SK-N-SH (cell line): Measurements from ENCODE around the gene SLC40A1. TPM values are rescaled to one million over a fixed set of nuclear protein-coding genes. Genes with fewer than 3 reads are reported as not detected.

Experiments
- CTCF ChIA-PET: fragments of 300-600, 350-600 bp; formaldehyde crosslinking; extraction: SDS; loops from one replicate; lab custom pipeline; 2021; lab: Yijun Ruan, JAX
- POLR2A ChIA-PET: fragments of 350-600 bp; sonication (Branson Sonifier 250); formaldehyde crosslinking; extraction: SDS; loops from one replicate; lab custom pipeline; 2020; ENCODE audit warnings: antibody characterized with exemption, inconsistent platforms; lab: Yijun Ruan, JAX
- DNase-seq: peaks from one replicate; pipeline ENCODE4 v3.0.0; 2012
- H2AFZ ChIP-seq: fragments of 200-600 bp; sonication (generic); 2 replicates; pipeline ENCODE4 v1.8.1; 2016; ENCODE audit warnings: antibody characterized with exemption, mild to moderate bottlenecking, low read depth
- H3F3A ChIP-seq: fragments of 200-600 bp; sonication (generic); replicated peaks from 2 replicates; pipeline ENCODE3; 2016; ENCODE audit warnings: antibody characterized with exemption, mild to moderate bottlenecking; ENCODE audit not compliant: insufficient read depth
- H3K27ac ChIP-seq, 2 experiments: fragments of 200-500 bp in 1 of 2; fragments of 200-600 bp in 1 of 2; sonication (Bioruptor generic) in 1 of 2; sonication (generic), shearing (Covaris generic) in 1 of 2; 2 replicates each; pipeline versions ENCODE4 v1.5.1 to v1.6.1; 2014 to 2016; ENCODE audit warnings: low read depth in 2 of 2, inconsistent platforms in 1 of 2, low read length in 1 of 2, mild to moderate bottlenecking in 1 of 2, mixed read lengths in 1 of 2
- H3K27me3 ChIP-seq: fragments of 200-600 bp; sonication (generic), shearing (Covaris generic); 2 replicates; pipeline ENCODE4 v1.6.1; 2016; ENCODE audit warnings: mixed run types; ENCODE audit not compliant: insufficient read depth
- H3K36me3 ChIP-seq, 2 experiments: fragments of 200-500 bp in 1 of 2; fragments of 200-600 bp in 1 of 2; sonication (Bioruptor generic) in 1 of 2; sonication (generic) in 1 of 2; replicated peaks in 1 of 2; 2 replicates each; pipeline versions ENCODE3 to v1.5.1; 2014 to 2016; ENCODE audit warnings: low read length in 1 of 2, mild to moderate bottlenecking in 1 of 2; ENCODE audit not compliant: insufficient read depth in 2 of 2, control insufficient read depth in 1 of 2
- H3K4me1 ChIP-seq, 2 experiments: fragments of 200-500 bp in 1 of 2; fragments of 200-600 bp in 1 of 2; sonication (Bioruptor generic) in 1 of 2; sonication (generic), shearing (Covaris generic) in 1 of 2; 2 replicates each; pipeline versions ENCODE4 v1.5.1 to v1.6.1; 2014 to 2016; ENCODE audit warnings: low read depth in 1 of 2, low read length in 1 of 2, mixed run types in 1 of 2; ENCODE audit not compliant: insufficient read depth in 2 of 2, control insufficient read depth in 1 of 2
- H3K4me2 ChIP-seq: fragments of 200-600 bp; sonication (generic), shearing (Covaris generic); 2 replicates; pipeline ENCODE4 v1.6.1; 2017; ENCODE audit warnings: mixed run types
- H3K4me3 ChIP-seq, 2 experiments: fragments of 200-500 bp in 1 of 2; fragments of 200-600 bp in 1 of 2; sonication (Bioruptor generic) in 1 of 2; sonication (generic), shearing (Covaris generic) in 1 of 2; 2 replicates each; pipeline versions ENCODE4 v1.5.1 to v1.8.1; 2014 to 2016; ENCODE audit warnings: low read depth in 2 of 2, inconsistent platforms in 1 of 2, low read length in 1 of 2, mild to moderate bottlenecking in 1 of 2, mixed read lengths in 1 of 2, moderate library complexity in 1 of 2
- H3K79me2 ChIP-seq: fragments of 200-600 bp; sonication (generic); 2 replicates; pipeline ENCODE4 v1.8.1; 2017; ENCODE audit warnings: mild to moderate bottlenecking; ENCODE audit not compliant: insufficient read depth
- H3K9ac ChIP-seq: fragments of 200-600 bp; sonication (generic); 2 replicates; pipeline ENCODE4 v1.6.1; 2017; ENCODE audit warnings: mixed run types
- H3K9me2 ChIP-seq: fragments of 200-600 bp; sonication (generic); 2 replicates; pipeline ENCODE4 v1.6.1; 2017; ENCODE audit warnings: mixed run types
- H3K9me3 ChIP-seq: fragments of 200-600 bp; sonication (generic); 2 replicates; pipeline ENCODE4 v1.6.1; 2017; ENCODE audit warnings: mixed run types, mild to moderate bottlenecking, moderate library complexity
- H4K20me1 ChIP-seq: fragments of 200-600 bp; sonication (generic); 2 replicates; pipeline ENCODE4 v1.6.1; 2017; ENCODE audit warnings: mild to moderate bottlenecking, mixed run types; ENCODE audit not compliant: insufficient read depth
- CHD2 ChIP-seq: fragments of 150-350 bp; IDR thresholded peaks from 2 replicates; pipeline ENCODE4 v1.6.1; 2018; ENCODE audit warnings: low read length; ENCODE audit not compliant: partially characterized antibody
- ELF1 ChIP-seq: IDR thresholded peaks from 2 replicates; pipeline ENCODE4 v1.4.0; 2012
- EP300 ChIP-seq, 2 experiments: IDR thresholded peaks; 2 replicates each; pipeline versions ENCODE4 v1.4.0 to v1.6.1; 2012; ENCODE audit warnings: borderline replicate concordance in 1 of 2, low read depth in 1 of 2, low read length in 1 of 2
- EZH2phosphoT487 ChIP-seq: fragments of 200-600 bp; sonication (generic); IDR thresholded peaks from 2 replicates; pipeline ENCODE4 v1.6.1; 2017; ENCODE audit warnings: low read depth, mixed run types, mild to moderate bottlenecking, antibody characterized with exemption, moderate library complexity, borderline replicate concordance
- FOXJ3 ChIP-seq: sonication (generic); formaldehyde crosslinking; IDR thresholded peaks from 2 replicates; pipeline ENCODE4 v1.5.1; 2020; ENCODE audit warnings: mild to moderate bottlenecking, missing genetic modification reagents
- FOXM1 ChIP-seq: IDR thresholded peaks from 2 replicates; pipeline ENCODE4 v1.4.0; 2012; ENCODE audit warnings: low read depth, mild to moderate bottlenecking
- GATA2 ChIP-seq: sonication (generic); formaldehyde crosslinking; IDR thresholded peaks from 2 replicates; pipeline ENCODE4 v1.5.0; 2020; ENCODE audit warnings: mild to moderate bottlenecking, missing genetic modification reagents
- JUND ChIP-seq: IDR thresholded peaks from 2 replicates; pipeline ENCODE4 v1.4.0; 2012
- NRF1 ChIP-seq: IDR thresholded peaks from 2 replicates; pipeline ENCODE4 v1.6.1; 2012; ENCODE audit warnings: low read depth, mild to moderate bottlenecking, low read length
- RCOR1 ChIP-seq: fragments of 150-350 bp; IDR thresholded peaks from 2 replicates; pipeline ENCODE4 v1.6.1; 2017; ENCODE audit warnings: antibody characterized with exemption, low read length
- RFX5 ChIP-seq: IDR thresholded peaks from 2 replicates; pipeline ENCODE4 v1.6.1; 2012; ENCODE audit warnings: mild to moderate bottlenecking, improper control_type of control experiment, low read length
- SIN3A ChIP-seq: IDR thresholded peaks from 2 replicates; pipeline ENCODE4 v1.6.1; 2012; ENCODE audit warnings: low read depth, mild to moderate bottlenecking, low read length, moderate library complexity, borderline replicate concordance
- SMC3 ChIP-seq: IDR thresholded peaks from 2 replicates; pipeline ENCODE4 v1.6.1; 2012; ENCODE audit warnings: low read depth, low read length, improper control_type of control experiment
- TAF1 ChIP-seq: IDR thresholded peaks from 2 replicates; pipeline ENCODE4 v1.6.1; 2012; ENCODE audit warnings: low read depth, mild to moderate bottlenecking, low read length, moderate library complexity, borderline replicate concordance
- TCF12 ChIP-seq: IDR thresholded peaks from 2 replicates; pipeline ENCODE4 v1.4.0; 2012
- TEAD4 ChIP-seq: IDR thresholded peaks from 2 replicates; pipeline ENCODE4 v1.4.0; 2012; ENCODE audit warnings: mild to moderate bottlenecking, borderline replicate concordance; ENCODE audit not compliant: insufficient read depth
- WGBS: methylation state at CpG from one replicate; pipeline ENCODE4 v1.1.6; 2017; ENCODE audit warnings: low lambda C conversion rate; 5-methylcytosine and 5-hydroxymethylcytosine counted together
- polyA plus RNA-seq, 3 experiments: library from polyadenylated mRNA; depleted of rRNA; stranded (reverse); fragments of >200 nt; gene quantifications; 2 replicates each; pipeline ENCODE4 v1.2.3, GENCODE V29; 2012
- TF ChIP-seq, protein P1 (sequence below): fragments of 150-350 bp; IDR thresholded peaks from 2 replicates; pipeline ENCODE4 v1.6.1; 2016; ENCODE audit warnings: mild to moderate bottlenecking, low read depth, low read length

The SLC40A1 gene
- polyA plus RNA-seq, 1 of the 3 experiments (the other 2 are of a cell fraction) = 1.8 TPM

DNA sequence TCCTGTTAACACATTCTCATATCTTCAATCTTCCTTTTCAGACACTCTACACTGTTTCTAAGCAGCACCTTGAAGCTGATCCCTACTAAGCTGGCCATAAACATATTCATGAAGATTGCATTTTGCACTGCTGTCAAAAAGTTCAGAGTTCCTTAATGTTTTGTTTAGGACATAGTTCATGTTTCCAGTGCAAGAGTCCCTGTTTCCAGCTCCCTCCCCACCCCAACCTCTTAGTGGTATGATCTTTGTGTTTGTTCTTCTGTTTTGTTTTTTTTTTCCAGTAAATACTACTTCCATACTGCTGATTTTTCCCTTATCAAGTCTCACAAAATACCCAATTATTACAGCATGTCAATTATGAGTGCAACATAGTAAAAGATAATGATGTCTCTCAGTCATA lies 4.1 kb upstream of the SLC40A1 start:
- H3K4me3 ChIP-seq = no peak overlapping the region
- no peak for TF ChIP-seq RCOR1
- no peak for TF ChIP-seq EP300 (IDR thresholded peaks at IDR 0.05; ENCODE audit: borderline replicate concordance in 1 of 2, low read depth in 1 of 2, low read length in 1 of 2)
- no peak for TF ChIP-seq FOXJ3
- no peak for TF ChIP-seq TEAD4
- DNase-seq = no peak
- H3K36me3 ChIP-seq = no peaks in the 10 kb centered on the region
- no peak overlapping the region for H3K9ac ChIP-seq
- no peaks in the 10 kb centered on the region for H3K27me3 ChIP-seq
- no peaks in the 10 kb centered on the region for H4K20me1 ChIP-seq
- H3K9me3 ChIP-seq = no peaks in the 10 kb centered on the region
- H2AFZ ChIP-seq = no peak overlapping the region
- H3K4me1 ChIP-seq = peaks cover 0 to 9% of the 10 kb centered on the region in 2 experiments; a peak in 1 of 4 replicates
- H3K79me2 ChIP-seq = no peaks in the 10 kb centered on the region
- CTCF ChIA-PET = no interaction called here
- H3K9me2 ChIP-seq = no peaks in the 10 kb centered on the region
- no peak overlapping the region for H3K4me2 ChIP-seq
- no peaks in the 10 kb centered on the region for H3F3A ChIP-seq
- POLR2A ChIA-PET = no interaction called here
- no peak overlapping the region for H3K27ac ChIP-seq

DNA sequence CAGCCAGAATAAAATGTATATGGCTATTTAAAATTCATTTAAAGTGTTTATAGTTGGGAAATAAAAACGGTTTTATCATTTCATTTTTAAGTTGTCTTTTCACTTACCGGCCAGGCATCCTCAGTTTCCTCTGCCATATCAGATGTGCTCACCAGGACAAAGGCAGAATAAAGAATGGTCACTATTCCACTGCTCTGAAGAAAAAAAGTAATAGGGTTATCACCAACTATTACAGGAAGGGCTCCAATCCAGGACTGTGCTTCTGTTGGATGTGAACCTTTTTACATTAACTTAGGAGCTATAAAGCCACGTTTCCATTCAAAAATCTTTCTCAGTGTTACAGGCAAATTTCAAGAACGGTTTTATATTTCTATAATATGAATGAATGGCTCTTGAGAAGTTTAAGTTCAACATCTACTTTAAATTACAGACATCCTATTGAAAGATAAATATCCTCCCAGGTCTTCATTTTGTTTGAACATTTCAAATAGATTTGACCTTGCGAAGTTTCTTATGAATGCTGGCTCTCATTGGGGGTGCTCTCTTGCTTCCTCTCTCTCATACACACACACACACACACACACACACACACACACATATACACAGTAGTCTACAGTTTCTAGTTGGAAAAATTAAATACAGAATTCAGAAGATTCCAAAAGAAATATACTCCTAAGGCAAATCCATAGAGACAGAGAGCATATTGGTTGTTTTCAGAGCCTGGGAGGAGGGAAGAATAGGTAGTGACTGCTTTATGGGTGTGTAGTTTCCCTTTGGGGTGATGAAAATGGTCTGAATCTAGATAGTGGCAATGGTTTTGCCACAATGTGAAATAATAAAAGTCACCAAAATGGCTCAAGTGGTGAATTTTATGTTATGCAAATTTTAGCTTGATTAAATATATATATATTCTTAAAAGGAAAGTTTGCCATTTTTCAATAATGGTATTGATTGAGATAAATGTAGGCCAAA lies 2.9 kb upstream of the SLC40A1 start:
- Histone ChIP-seq H3F3A (no peaks in the 10 kb centered on the region), H4K20me1 (no peaks in the 10 kb centered on the region), H3K9me3 (no peaks in the 10 kb centered on the region), H3K79me2 (no peaks in the 10 kb centered on the region), H3K4me3 (no peak overlapping the region), H3K9me2 (no peaks in the 10 kb centered on the region), H3K4me2 (no peak overlapping the region), H3K9ac (no peak overlapping the region), H3K27me3 (no peaks in the 10 kb centered on the region), H3K4me1 (peaks cover 0 to 10% of the 10 kb centered on the region in 2 experiments; a peak in 1 of 4 replicates), H2AFZ (no peak overlapping the region), H3K36me3 (peaks cover 0 to 4% of the 10 kb centered on the region in 2 experiments), H3K27ac (no peak overlapping the region)
- ChIA-PET CTCF (no interaction called here), POLR2A (no interaction called here)
- no peak for TF ChIP-seq SIN3A
- no peak for TF ChIP-seq FOXM1
- TF ChIP-seq GATA2 (CRISPR knock-in tag) = no peak
- TF ChIP-seq TCF12 = no peak
- TF ChIP-seq TAF1 = no peak
- no peak for TF ChIP-seq ELF1
- no peak for TF ChIP-seq SMC3
- no peak for TF ChIP-seq JUND
- TF ChIP-seq RCOR1 = no peak
- no peak for TF ChIP-seq NRF1
- no peak for TF ChIP-seq TEAD4
- no peak for TF ChIP-seq RFX5
- TF ChIP-seq, protein P1, sequence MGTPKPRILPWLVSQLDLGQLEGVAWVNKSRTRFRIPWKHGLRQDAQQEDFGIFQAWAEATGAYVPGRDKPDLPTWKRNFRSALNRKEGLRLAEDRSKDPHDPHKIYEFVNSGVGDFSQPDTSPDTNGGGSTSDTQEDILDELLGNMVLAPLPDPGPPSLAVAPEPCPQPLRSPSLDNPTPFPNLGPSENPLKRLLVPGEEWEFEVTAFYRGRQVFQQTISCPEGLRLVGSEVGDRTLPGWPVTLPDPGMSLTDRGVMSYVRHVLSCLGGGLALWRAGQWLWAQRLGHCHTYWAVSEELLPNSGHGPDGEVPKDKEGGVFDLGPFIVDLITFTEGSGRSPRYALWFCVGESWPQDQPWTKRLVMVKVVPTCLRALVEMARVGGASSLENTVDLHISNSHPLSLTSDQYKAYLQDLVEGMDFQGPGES = no peak
- no peak for TF ChIP-seq EZH2phosphoT487
- no peak for TF ChIP-seq CHD2
- no peak for DNase-seq
- 87% methylated on average over 5 of the region's 5 CpGs for WGBS
